Lung (tissue), 12 donors: ENCODE results near the gene ZNF628. TPM values are rescaled to one million over a fixed set of nuclear protein-coding genes. Genes with fewer than 3 reads are reported as not detected.
A peak's percentile ranks its signal among the peaks of the same experiment; 100 is the strongest.

ENCODE experiments used
- ATAC-seq: fragments of 200-7000 bp; cut with Tn5 transposase; one replicate; pipeline ENCODE4 v1.9.1; 2020; ENCODE audit warnings: moderate number of reproducible peaks; ENCODE audit not compliant: insufficient read depth, low FRiP score
- DNase-seq, 3 donors: peaks; one replicate each; pipeline ENCODE4 v3.0.0-alpha.2; 2013 to 2017
- H3K27ac ChIP-seq, 2 donors: one replicate each; pipeline ENCODE4 v1.5.1; 2013; ENCODE audit warnings: mild to moderate bottlenecking in 2 of 2, moderate library complexity in 2 of 2, control low read depth in 1 of 2, inconsistent platforms in 1 of 2, low read depth in 1 of 2, low read length in 1 of 2
- H3K27me3 ChIP-seq, 3 donors: one replicate each; pipeline ENCODE4 v1.5.1; 2013; ENCODE audit warnings: low read length in 2 of 3; ENCODE audit not compliant: control insufficient read depth in 3 of 3, insufficient read depth in 3 of 3
- H3K36me3 ChIP-seq, 4 donors: one replicate each; pipeline ENCODE4 v1.5.1; 2013; ENCODE audit warnings: low read length in 4 of 4, mild to moderate bottlenecking in 1 of 4, moderate library complexity in 1 of 4; ENCODE audit not compliant: control insufficient read depth in 4 of 4, insufficient read depth in 4 of 4
- H3K4me1 ChIP-seq, 5 donors: one replicate each; pipeline ENCODE4 v1.5.1; 2013; ENCODE audit warnings: low read length in 5 of 5, mild to moderate bottlenecking in 2 of 5, moderate library complexity in 1 of 5; ENCODE audit not compliant: control insufficient read depth in 5 of 5, insufficient read depth in 5 of 5
- H3K4me3 ChIP-seq: one replicate; pipeline ENCODE4 v1.5.1; 2013; ENCODE audit warnings: mild to moderate bottlenecking, control low read depth, moderate library complexity
- H3K9ac ChIP-seq, 2 donors: one replicate each; pipeline ENCODE4 v1.5.1; 2013; ENCODE audit warnings: low read length in 2 of 2, control low read depth in 1 of 2; ENCODE audit not compliant: insufficient read depth in 1 of 2
- H3K9me3 ChIP-seq, 4 donors: one replicate each; pipeline ENCODE4 v1.5.1; 2013; ENCODE audit warnings: low read length in 3 of 4, mild to moderate bottlenecking in 1 of 4, moderate library complexity in 1 of 4; ENCODE audit not compliant: control insufficient read depth in 4 of 4, insufficient read depth in 3 of 4
- CTCF ChIP-seq: IDR thresholded peaks from 2 replicates; pipeline ENCODE4 v1.5.1; 2012; ENCODE audit warnings: mild to moderate bottlenecking; ENCODE audit errors: control extremely low read depth, extremely low read depth
- WGBS, 2 donors: extraction: QIAGEN DNeasy Blood & Tissue Kit; methylation state at CpG; one replicate each; pipeline ENCODE4 v1.1.7; 2013; 5-methylcytosine and 5-hydroxymethylcytosine counted together
- polyA plus RNA-seq, 2 donors: library from polyadenylated mRNA; stranded (reverse); fragments of 200-250 nt; gene quantifications; one replicate each; pipeline ENCODE4 v1.2.1, GENCODE V29; 2013
- total RNA-seq, 2 donors: library from RNA; depleted of rRNA in 1 of 2; stranded (reverse); fragments of >200 nt in 1 of 2; gene quantifications; one replicate each; pipeline ENCODE4 v1.2.1, GENCODE V29; 2014 to 2021
- donor health status: control.
- donor health status: control.
- donor health status: Bipolar disorder and iron deficiency.
- donor health status: healthy.
- donor health status: DM: yes; HTN: yes; CAD: no.

The ZNF628 gene
- total and polyA plus RNA-seq, 4 donors: 2.0 to 12.3 (median 7.8) TPM

GRCh38 chr19:55437410-55437809, 39.0 kb upstream of the ZNF628 start:
- 1 to 4% methylated on average over 16 to 17 of the region's 17 CpGs for WGBS, 2 donors
- DNase-seq (peak; percentile 74 to 82 (median 80)), ATAC-seq (no peak)
- peaks cover 16 to 52% (median 41%) of the 10 kb centered on the region in 3 donors for H3K27me3 ChIP-seq
- no peak overlapping the region for H3K27ac ChIP-seq
- no peaks in the 10 kb centered on the region for H3K36me3 ChIP-seq
- TF ChIP-seq CTCF: no peak
- no peak overlapping the region for H3K4me3 ChIP-seq
- H3K4me1 ChIP-seq: peaks cover 0 to 11% (median 0%) of the 10 kb centered on the region in 5 donors
- H3K9me3 ChIP-seq: peaks cover 0 to 8% (median 0%) of the 10 kb centered on the region in 4 donors
- no peak overlapping the region for H3K9ac ChIP-seq

- Histone ChIP-seq H3K9me3 (peaks cover 0 to 8% (median 0%) of the 10 kb centered on the region in 4 donors), H3K4me3 (no peak overlapping the region), H3K36me3 (no peaks in the 10 kb centered on the region), H3K27ac (no peak overlapping the region), H3K9ac (no peak overlapping the region), H3K4me1 (peaks cover 0 to 11% (median 0%) of the 10 kb centered on the region in 5 donors), H3K27me3 (peaks cover 8 to 55% (median 41%) of the 10 kb centered on the region in 3 donors)
- ATAC-seq: no peak
- no peak for DNase-seq
- WGBS, 2 donors: 83 to 88% methylated on average over 5 of the region's 5 CpGs
- TF ChIP-seq CTCF: no peak
Measured at GRCh38 chr19:55439052-55439451, 37.4 kb upstream of the ZNF628 start.

GRCh38 chr19:55440411-55441105, 35.9 kb upstream of the ZNF628 start:
- H3K9me3 ChIP-seq: peaks cover 0 to 10% (median 0%) of the 10 kb centered on the region in 4 donors
- no peaks in the 10 kb centered on the region for H3K36me3 ChIP-seq
- H3K9ac ChIP-seq: no peak overlapping the region
- H3K4me3 ChIP-seq: no peak overlapping the region
- H3K27ac ChIP-seq: no peak overlapping the region
- no peak for ATAC-seq
- peaks cover 12 to 64% (median 47%) of the 10 kb centered on the region in 3 donors for H3K27me3 ChIP-seq
- no peak for TF ChIP-seq CTCF
- WGBS, 2 donors: 8 to 10% methylated on average over 32 to 39 of the region's 39 CpGs
- peaks cover 0 to 11% (median 0%) of the 10 kb centered on the region in 5 donors for H3K4me1 ChIP-seq
- DNase-seq: no peak
